Lung microvascular endothelial cell (primary cell): ENCODE measurements around the gene NEIL1. TPM values are rescaled to one million over a fixed set of nuclear protein-coding genes. Genes with fewer than 3 reads are reported as not detected.

Source experiments
- DNase-seq, 2 donors: peaks; one replicate each; pipeline versions ENCODE4 v3.0.0 to v3.0.0-alpha.2; 2010; ENCODE audit warnings: low read depth in 2 of 2
- total RNA-seq: library from RNA; depleted of rRNA; stranded (reverse); fragments of >200 nt; gene quantifications from 2 replicates; pipeline ENCODE4 v1.2.1, GENCODE V29; 2014

Gene NEIL1
- total RNA-seq, 1 donor from 2014 or later: 13.3 TPM

DNA sequence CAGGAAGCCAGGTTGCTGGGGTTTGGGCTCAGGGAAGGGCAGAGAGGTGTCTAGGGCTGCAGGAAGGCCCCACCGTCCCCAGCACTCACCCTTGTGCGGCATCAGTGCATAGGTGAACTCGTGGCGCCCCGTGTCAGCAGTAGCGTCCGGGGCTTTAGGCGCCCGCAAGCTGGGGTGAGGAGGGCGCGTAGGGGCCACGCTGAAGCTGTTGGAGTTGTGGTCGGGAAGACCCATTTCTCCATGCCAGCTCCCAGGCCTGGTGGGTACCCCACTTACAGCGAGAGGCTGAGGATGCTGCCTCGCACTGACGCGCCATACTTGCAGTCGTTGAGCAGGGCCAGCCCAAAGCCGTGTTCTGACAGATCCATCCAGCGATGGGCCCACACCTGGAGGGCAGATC lies 9.7 kb downstream of the NEIL1 start:
- no peak for DNase-seq

GRCh38 chr15:75357976-75358673 lies 11.3 kb downstream of the NEIL1 start:
- no peak for DNase-seq

DNA sequence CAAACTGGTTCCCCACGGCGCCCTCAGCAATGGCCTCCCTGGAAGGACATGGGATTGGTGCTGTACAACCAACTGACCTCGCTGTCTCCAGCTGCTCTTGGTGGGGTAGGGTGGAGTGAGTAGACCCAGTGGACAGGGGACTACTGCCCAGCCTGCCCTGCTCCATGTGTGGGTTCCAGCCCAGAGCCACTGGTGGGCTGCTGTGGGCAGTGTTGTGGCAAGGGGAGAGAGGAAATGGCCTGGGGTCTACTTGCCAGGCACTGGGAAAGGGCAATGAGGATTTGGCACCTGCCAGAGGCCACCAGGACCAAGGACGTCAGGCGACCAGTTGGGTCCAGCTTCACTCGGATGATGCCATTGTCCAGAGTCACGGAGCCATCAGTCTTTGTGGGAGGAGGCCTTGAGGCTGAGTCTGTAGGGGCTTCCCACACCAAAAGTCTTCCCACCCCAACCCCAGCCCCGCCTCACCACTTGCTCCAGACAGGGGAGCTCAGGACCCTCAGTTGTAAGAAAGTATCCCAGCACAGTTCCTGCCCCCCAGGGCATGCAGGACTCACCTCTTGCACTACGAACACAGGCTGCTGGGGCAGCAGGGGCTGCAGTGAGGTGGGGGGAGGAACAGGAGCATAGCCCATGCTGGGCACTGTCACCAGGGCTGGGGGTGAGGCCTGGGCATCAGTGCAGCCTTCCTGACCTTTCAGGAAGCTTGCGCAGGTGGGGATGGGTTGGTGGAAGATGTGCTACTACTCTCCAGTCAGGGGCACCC lies 12.1 kb downstream of the NEIL1 start:
- DNase-seq: no peak

- DNase-seq: no peak
These were observed 12.9 kb downstream of the NEIL1 start for GRCh38 chr15:75359537-75360250.

- no peak for DNase-seq
These were observed 13.6 kb downstream of the NEIL1 start for GRCh38 chr15:75360391-75360790.

GRCh38 chr15:75360856-75361255 lies 14.0 kb downstream of the NEIL1 start:
- no peak for DNase-seq

DNA sequence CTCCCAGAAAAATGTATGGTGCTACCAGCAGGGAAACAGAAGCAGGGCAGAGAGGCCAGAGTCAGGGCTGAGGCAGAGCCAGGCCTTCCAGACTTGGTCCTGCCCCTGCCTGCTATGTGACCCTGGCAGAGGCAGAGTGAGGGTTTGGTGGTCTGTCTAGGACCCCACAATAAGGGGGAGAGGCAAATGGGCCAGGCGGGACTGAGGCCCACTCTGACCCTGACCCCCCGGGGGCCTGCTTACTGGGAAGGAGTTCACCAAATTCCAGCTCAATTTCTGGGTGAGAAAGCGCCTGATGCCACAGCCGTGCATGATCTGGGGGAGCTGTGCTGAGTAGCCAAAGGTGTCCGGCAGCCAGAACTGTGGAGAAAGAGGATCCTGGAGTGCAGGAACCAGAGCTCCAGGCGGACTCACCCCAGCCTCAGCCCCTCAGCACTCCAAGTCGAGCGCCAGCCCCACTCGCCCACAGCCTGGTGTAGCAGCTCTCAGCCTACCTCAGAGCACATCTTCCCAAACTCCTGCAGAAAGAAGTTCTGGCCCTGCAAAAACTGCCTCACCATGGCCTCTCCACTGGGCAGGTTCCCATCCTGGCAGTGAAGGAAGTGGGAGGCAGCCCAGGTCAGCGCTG lies 14.6 kb downstream of the NEIL1 start:
- DNase-seq: no peak

DNA sequence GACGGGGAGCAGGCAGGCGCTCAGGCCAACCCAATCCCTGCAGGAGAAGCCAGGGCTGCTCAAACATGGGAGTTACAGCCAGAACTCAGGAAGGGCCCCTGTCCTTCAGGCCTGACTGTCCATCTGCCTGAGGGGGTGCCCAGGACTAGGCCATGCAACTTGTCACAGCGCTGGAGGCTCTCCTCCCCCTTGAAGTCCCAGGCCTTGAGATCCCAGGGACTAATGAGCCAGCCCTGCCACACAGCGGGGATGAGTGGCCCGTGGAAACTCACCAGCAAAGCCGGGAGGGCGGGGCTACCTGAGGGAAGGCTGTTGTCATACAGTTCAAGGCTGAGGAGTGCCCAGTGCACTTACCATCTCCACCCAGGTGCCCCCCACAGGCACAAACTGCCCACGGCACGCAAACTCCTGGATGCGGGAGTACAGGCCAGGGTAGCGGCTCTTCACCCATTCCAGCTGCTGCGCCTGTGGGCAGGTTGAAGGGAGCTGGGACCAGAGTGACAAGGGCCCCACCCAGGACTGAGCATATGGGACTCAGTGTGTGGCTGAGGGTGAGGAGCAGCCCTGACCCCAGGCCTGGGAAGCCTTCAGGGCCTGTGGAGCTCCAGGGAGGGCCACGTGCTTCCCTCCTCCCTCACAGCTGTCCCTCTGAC lies 15.3 kb downstream of the NEIL1 start:
- DNase-seq: no peak

GRCh38 chr15:75362642-75363249 lies 15.9 kb downstream of the NEIL1 start:
- no peak for DNase-seq

DNA sequence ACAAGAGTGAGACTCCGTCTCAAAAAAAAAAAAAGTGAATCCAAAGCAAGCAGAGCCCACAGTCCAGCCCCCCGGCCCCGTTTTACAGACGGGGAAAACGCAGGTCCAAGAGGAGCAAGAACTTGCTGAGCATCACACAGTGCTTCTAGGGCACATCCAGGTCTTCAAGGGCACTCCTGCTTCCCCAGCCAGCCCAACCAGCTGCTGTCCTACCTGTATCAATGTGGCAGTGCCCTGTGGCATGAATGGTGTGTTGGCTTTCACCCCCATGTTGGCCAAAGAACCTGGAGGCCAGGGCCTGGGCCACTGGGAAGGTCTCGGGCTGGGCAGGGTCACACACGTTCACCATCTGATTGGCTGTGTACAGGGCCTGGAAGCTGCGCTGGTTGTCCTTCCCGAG lies 16.9 kb downstream of the NEIL1 start:
- DNase-seq: no peak

- no peak for DNase-seq
These were observed 18.0 kb downstream of the NEIL1 start for GRCh38 chr15:75364881-75365280.

DNA sequence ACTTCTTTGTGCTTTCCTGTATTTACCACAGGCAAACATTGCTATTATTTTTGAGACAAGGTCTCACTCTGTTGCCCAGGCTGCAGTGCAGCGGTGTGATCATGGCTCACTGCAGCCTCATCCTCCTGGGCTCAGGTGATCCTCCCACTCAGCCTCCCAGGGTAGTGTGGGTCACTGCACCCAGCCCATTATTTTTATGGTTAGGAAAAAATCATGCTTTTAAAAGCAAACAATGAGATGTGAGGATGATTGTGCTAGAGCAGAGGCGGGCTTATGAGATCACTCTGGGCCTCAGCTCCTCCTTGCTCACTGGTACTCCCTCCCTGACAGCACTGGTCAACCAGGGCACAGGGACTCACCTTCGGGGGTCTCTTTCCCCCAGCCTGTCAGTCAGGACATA lies 19.3 kb downstream of the NEIL1 start:
- DNase-seq: no peak

DNA sequence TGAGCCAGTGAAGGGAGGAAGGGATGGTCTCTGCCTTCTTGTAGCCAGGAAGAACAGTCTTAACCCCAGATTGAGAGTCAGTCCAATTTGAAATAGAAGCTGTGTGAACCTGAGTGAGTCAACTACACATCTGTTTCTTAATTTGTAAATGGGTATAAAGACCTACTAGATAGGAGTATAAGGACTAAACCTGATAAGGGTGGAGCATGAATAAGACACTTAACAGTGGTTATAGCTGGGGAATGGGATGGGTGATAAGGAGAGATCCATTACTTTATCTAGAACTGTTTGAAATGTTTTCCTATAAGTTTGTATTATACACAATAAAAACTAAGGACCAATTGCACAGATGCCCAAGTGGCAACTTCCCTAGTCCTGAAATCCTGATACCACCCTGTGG lies 20.2 kb downstream of the NEIL1 start:
- no peak for DNase-seq

DNA sequence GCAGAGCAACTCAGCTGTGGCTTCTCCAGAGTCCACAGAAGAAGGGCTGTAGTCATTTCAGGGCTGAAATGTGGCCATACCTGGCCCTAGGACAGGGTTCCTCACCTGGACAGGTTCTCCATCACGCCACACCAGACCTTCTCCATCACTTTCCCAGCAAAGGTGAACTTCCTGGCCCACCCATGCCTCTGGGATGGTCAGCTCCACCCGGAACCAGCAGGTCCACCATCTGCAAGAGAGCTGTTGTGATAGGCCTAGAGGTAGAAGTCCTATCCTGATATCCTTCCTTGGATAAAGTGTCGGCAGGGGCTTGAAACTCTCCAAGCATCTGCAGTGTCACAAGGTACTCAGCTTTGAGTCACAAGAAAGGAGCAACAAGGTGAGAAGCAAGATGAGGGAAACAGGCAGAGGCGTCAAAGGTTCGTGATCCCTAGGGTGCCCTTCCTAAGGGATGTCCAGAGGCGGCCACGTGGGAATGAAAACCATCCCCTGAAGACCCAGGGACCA lies 20.6 kb downstream of the NEIL1 start:
- no peak for DNase-seq

GRCh38 chr15:75367913-75368688 lies 21.3 kb downstream of the NEIL1 start, which contains the start of gene MAN2C1:
TSS of gene MAN2C1 (minus strand) at chr15:75368607. CDS start at chr15:75368583, 24 bp downstream.
- DNase-seq: peak; percentile 95 to 98

GRCh38 chr15:75368689-75369239 lies 21.9 kb downstream of the NEIL1 start:
- no peak for DNase-seq

DNA sequence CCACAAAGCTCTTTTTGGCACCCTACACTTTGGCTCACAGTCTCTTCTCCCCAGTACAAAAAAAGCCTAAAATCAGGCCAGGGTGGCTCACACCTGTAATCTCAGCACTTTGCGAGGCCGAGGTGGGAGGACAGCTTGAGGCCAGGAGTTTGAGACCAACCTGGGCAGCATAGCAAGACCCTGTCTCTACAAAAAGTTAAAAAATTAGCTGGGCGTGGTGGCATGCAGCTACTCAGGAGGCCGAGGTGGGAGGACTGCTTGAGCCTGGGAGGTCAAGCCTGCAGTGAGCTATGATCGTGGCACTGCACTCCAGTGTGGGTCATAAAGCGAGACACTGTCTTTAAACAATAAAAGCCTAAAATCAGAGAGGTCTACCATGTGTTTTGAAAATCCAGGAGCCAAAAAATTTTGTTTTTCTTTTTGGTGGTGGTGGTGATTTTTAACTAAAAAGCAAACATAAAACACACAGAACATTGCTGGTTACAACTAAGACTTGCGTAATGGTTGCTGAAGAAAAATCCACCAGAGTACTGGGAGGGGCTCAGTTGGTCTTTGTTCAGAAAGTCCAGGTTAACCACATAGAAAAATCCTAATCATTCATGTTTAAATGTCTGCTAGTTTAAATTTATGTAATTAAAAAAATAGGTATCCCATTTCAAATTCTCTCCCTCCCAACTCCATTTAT lies 23.2 kb downstream of the NEIL1 start:
- no peak for DNase-seq

DNA sequence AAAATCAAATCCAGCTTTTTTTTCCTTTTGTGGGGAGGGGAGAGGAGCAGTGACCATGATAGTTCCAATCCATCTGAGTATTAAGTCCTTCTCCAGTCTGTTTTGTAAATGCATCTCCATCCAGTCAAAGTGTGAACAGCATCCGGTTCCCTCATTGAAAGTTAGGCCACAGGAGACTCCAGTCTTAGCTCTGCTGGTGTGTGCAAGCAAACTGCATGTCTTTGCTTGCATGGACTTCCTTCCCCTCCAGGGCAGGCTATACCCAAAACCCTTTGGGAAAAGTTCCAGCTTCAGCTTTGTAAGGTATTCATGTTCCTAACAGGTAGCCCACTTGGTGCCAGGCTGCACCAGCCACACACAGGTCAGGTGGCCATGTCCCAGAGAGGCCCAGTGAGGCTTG lies 24.6 kb downstream of the NEIL1 start:
- no peak for DNase-seq
